ENCODE results near the gene ZNF227. TPM values are rescaled to one million over a fixed set of nuclear protein-coding genes. Genes with fewer than 3 reads are reported as not detected.
A peak's percentile ranks its signal among the peaks of the same experiment; 100 is the strongest.
"Not testable (repeated sequence)": the region's sequence is repeated elsewhere in the genome, so short reads cannot be mapped to it uniquely, and the experiment has no call there.

Gene ZNF227
- total RNA-seq, 1 experiment from 2014 or later: 22.6 TPM

DNA sequence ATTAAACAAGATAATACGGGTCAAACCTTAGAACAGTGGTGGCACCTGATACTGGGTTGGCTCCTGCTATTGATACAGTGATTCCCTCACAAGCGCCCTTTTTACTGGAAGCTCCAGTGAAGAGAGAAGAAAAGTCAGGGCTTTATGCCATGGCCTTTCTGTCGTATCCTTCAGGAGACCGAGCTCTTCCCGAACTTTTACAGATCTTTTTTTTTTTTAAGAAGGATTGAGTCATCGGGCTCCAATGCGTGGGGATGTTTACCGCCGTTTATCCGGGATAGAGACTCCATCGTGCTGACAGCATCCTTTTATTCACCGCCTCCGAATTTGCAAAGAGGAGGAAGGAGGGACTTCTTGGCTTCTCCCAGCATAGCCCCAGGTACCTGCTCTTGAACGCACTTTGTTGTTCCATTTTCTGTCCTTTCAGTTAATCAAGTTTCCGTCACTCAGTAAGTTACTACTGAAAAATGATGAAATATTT, 574 bp downstream of the ZNF227 start:
- no peak overlapping the region for H2BK15ac ChIP-seq (ENCODE audit: low read depth, low read length)
- H4K20me1 ChIP-seq (ENCODE audit: control insufficient read depth, insufficient read depth, insufficient read length): no peaks in the 10 kb centered on the region
- no peaks in the 10 kb centered on the region for H3K23me2 ChIP-seq (ENCODE audit: insufficient read length, low read depth, low read length, poor library complexity, severe bottlenecking)
- H4K91ac ChIP-seq (ENCODE audit: insufficient read length, low read depth, low read length): no peak overlapping the region
- H2AK5ac ChIP-seq (ENCODE audit: insufficient read length, low read length): no peak overlapping the region
- no CpG with 5 or more reads among the region's 15 CpGs for WGBS (ENCODE audit: extremely low coverage, insufficient read length, low lambda C conversion rate)
- peak overlapping the region; percentile 65 for H3K9ac ChIP-seq (ENCODE audit: extremely low read depth, insufficient read length, low read length)
- H2BK120ac ChIP-seq (ENCODE audit: low read depth, low read length, poor library complexity, severe bottlenecking): no peak overlapping the region
- no peaks in the 10 kb centered on the region for H3K4me1 ChIP-seq (ENCODE audit: insufficient read depth, low read length)
- peak overlapping the region; percentile 83 to 94 for H3K4me3 Mint-ChIP-seq
- H3K4ac ChIP-seq (ENCODE audit: low read depth, low read length): no peak overlapping the region
- H2BK20ac ChIP-seq (ENCODE audit: low read depth, low read length, poor library complexity, severe bottlenecking): no peak overlapping the region
- H3K56ac ChIP-seq (ENCODE audit: insufficient read length, low read depth, low read length): no peak overlapping the region
- no peak overlapping the region for H4K5ac ChIP-seq (ENCODE audit: insufficient read length, low read depth, low read length)
- H3K27ac Mint-ChIP-seq: peak overlapping the region; percentile 81 to 94 (median 93)
- TF ChIP-seq, protein P1, sequence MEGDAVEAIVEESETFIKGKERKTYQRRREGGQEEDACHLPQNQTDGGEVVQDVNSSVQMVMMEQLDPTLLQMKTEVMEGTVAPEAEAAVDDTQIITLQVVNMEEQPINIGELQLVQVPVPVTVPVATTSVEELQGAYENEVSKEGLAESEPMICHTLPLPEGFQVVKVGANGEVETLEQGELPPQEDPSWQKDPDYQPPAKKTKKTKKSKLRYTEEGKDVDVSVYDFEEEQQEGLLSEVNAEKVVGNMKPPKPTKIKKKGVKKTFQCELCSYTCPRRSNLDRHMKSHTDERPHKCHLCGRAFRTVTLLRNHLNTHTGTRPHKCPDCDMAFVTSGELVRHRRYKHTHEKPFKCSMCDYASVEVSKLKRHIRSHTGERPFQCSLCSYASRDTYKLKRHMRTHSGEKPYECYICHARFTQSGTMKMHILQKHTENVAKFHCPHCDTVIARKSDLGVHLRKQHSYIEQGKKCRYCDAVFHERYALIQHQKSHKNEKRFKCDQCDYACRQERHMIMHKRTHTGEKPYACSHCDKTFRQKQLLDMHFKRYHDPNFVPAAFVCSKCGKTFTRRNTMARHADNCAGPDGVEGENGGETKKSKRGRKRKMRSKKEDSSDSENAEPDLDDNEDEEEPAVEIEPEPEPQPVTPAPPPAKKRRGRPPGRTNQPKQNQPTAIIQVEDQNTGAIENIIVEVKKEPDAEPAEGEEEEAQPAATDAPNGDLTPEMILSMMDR (conservative IDR thresholded peaks at IDR 0.05): no peak
- no peak overlapping the region for H2BK5ac ChIP-seq (ENCODE audit: insufficient read length, low read length)
- H4K8ac ChIP-seq (replicated peaks; ENCODE audit: insufficient read length, low read depth, low read length): no peak overlapping the region
- no peaks in the 10 kb centered on the region for H3K79me1 ChIP-seq (ENCODE audit: insufficient read depth, low read depth, low read length, poor library complexity, severe bottlenecking)
- H3T11ph ChIP-seq (ENCODE audit: low read length): no peak overlapping the region
- no peak for DNase-seq
- no peak overlapping the region for H3K18ac ChIP-seq (ENCODE audit: insufficient read length, low read depth, low read length)
- no peaks in the 10 kb centered on the region for H3K9me3 ChIP-seq (ENCODE audit: control insufficient read depth, low read depth, low read length)
- H3K79me2 ChIP-seq (ENCODE audit: insufficient read depth, low read length): no peaks in the 10 kb centered on the region
- no peak overlapping the region for H3K14ac ChIP-seq (ENCODE audit: insufficient read depth, low read length)
- peak overlapping the region; percentile 15 for H3K27ac ChIP-seq (ENCODE audit: insufficient read length, low read depth, low read length)
- H3K4me2 ChIP-seq (ENCODE audit: insufficient read depth, insufficient read length, low read length): peak overlapping the region; percentile 91
- H2AFZ ChIP-seq (ENCODE audit: low read length): no peak overlapping the region
- no peaks in the 10 kb centered on the region; the same call in 1 of the 2 replicates for H3K27me3 ChIP-seq (ENCODE audit: insufficient read depth, low read length)
- no peak overlapping the region for H3K23ac ChIP-seq (ENCODE audit: insufficient read length, low read depth, low read length)
- no peak overlapping the region for H2BK12ac ChIP-seq (ENCODE audit: insufficient read length, low read depth, low read length)
- H3K9me3 Mint-ChIP-seq: peaks cover 0 to 9% of the 10 kb centered on the region in 2 experiments; a peak in 3 of 5 replicates
- peaks cover 26 to 30% (median 27%) of the 10 kb centered on the region in 3 experiments for H3K36me3 Mint-ChIP-seq (ENCODE audit: insufficient read depth in 1 of 3, low read depth in 3 of 3)
- H3K27me3 Mint-ChIP-seq (ENCODE audit: low read depth): peaks cover 4% of the 10 kb centered on the region; the same call in 1 of the 2 replicates
- peaks cover 8 to 11% of the 10 kb centered on the region in 2 experiments for H3K4me1 Mint-ChIP-seq

GRCh38 chr19:44219926-44220325, 7.6 kb downstream of the ZNF227 start:
- H2AK5ac ChIP-seq (ENCODE audit: insufficient read length, low read length): not testable (repeated sequence)
- H3K36me3 Mint-ChIP-seq (ENCODE audit: insufficient read depth in 1 of 3, low read depth in 3 of 3): peaks cover 51 to 62% (median 60%) of the 10 kb centered on the region in 3 experiments

More at GRCh38 chr19:44219926-44220325, 7.6 kb downstream of the ZNF227 start:
- H2BK120ac ChIP-seq (ENCODE audit: low read depth, low read length, poor library complexity, severe bottlenecking); H2BK15ac ChIP-seq (ENCODE audit: low read depth, low read length); H4K20me1 ChIP-seq (ENCODE audit: control insufficient read depth, insufficient read depth, insufficient read length); H2BK12ac ChIP-seq (ENCODE audit: insufficient read length, low read depth, low read length); H3K4me1 ChIP-seq (ENCODE audit: insufficient read depth, low read length); H3K27ac Mint-ChIP-seq; H3K4me3 Mint-ChIP-seq; H3K23me2 ChIP-seq (ENCODE audit: insufficient read length, low read depth, low read length, poor library complexity, severe bottlenecking); H3K27me3 Mint-ChIP-seq (ENCODE audit: low read depth); H3K14ac ChIP-seq (ENCODE audit: insufficient read depth, low read length); H3K79me1 ChIP-seq (ENCODE audit: insufficient read depth, low read depth, low read length, poor library complexity, severe bottlenecking); H2AFZ ChIP-seq (ENCODE audit: low read length); DNase-seq; H3K4ac ChIP-seq (ENCODE audit: low read depth, low read length); H3K9me3 ChIP-seq (ENCODE audit: control insufficient read depth, low read depth, low read length); H3K56ac ChIP-seq (ENCODE audit: insufficient read length, low read depth, low read length); H3T11ph ChIP-seq (ENCODE audit: low read length); H2BK5ac ChIP-seq (ENCODE audit: insufficient read length, low read length); H3K9ac ChIP-seq (ENCODE audit: extremely low read depth, insufficient read length, low read length); H4K5ac ChIP-seq (ENCODE audit: insufficient read length, low read depth, low read length); H4K91ac ChIP-seq (ENCODE audit: insufficient read length, low read depth, low read length); H2BK20ac ChIP-seq (ENCODE audit: low read depth, low read length, poor library complexity, severe bottlenecking); H3K4me2 ChIP-seq (ENCODE audit: insufficient read depth, insufficient read length, low read length); H3K23ac ChIP-seq (ENCODE audit: insufficient read length, low read depth, low read length); H3K27me3 ChIP-seq (ENCODE audit: insufficient read depth, low read length); H3K79me2 ChIP-seq (ENCODE audit: insufficient read depth, low read length); H3K18ac ChIP-seq (ENCODE audit: insufficient read length, low read depth, low read length); H4K8ac ChIP-seq (replicated peaks; ENCODE audit: insufficient read length, low read depth, low read length); H3K4me1 Mint-ChIP-seq; H3K27ac ChIP-seq (ENCODE audit: insufficient read length, low read depth, low read length): not testable (repeated sequence)
- peaks cover 21 to 33% of the 10 kb centered on the region in 2 experiments for H3K9me3 Mint-ChIP-seq
- WGBS (ENCODE audit: extremely low coverage, insufficient read length, low lambda C conversion rate): no CpG with 5 or more reads among the region's 3 CpGs

All from H9 (cell line).